Omental fat pad (tissue), 4 donors: Measurements from ENCODE around the gene KLHL29. TPM values are rescaled to one million over a fixed set of nuclear protein-coding genes. Genes with fewer than 3 reads are reported as not detected.

ENCODE experiments used
- ATAC-seq: fragments of 150-250 bp; one replicate; pipeline ENCODE4 v1.9.1; 2016; ENCODE audit warnings: mild to moderate bottlenecking, moderate library complexity; ENCODE audit not compliant: low FRiP score
- DNase-seq: peaks from one replicate; pipeline ENCODE4 v3.0.0-alpha.2; 2019; ENCODE audit warnings: low spot score
- total RNA-seq, 4 donors: library from RNA; depleted of rRNA; stranded (reverse); fragments of >200 nt; gene quantifications; one replicate each; pipeline ENCODE4 v1.1.0, GENCODE V29; 2016
- TF ChIP-seq, protein P1 (sequence below), 3 donors: fragments of 450-650 bp; IDR thresholded peaks; one replicate each; pipeline ENCODE4 v1.5.1; 2016 to 2017; ENCODE audit warnings: antibody characterized with exemption in 3 of 3, mild to moderate bottlenecking in 3 of 3, moderate library complexity in 2 of 3

The KLHL29 gene
- total RNA-seq, 4 donors from 2014 or later: 4.0 to 19.5 (median 12.7) TPM

GRCh38 chr2:23475473-23475872 is 90.5 kb downstream of the KLHL29 start:
- ATAC-seq (no peak), DNase-seq (no peak)
- TF ChIP-seq, protein P1, sequence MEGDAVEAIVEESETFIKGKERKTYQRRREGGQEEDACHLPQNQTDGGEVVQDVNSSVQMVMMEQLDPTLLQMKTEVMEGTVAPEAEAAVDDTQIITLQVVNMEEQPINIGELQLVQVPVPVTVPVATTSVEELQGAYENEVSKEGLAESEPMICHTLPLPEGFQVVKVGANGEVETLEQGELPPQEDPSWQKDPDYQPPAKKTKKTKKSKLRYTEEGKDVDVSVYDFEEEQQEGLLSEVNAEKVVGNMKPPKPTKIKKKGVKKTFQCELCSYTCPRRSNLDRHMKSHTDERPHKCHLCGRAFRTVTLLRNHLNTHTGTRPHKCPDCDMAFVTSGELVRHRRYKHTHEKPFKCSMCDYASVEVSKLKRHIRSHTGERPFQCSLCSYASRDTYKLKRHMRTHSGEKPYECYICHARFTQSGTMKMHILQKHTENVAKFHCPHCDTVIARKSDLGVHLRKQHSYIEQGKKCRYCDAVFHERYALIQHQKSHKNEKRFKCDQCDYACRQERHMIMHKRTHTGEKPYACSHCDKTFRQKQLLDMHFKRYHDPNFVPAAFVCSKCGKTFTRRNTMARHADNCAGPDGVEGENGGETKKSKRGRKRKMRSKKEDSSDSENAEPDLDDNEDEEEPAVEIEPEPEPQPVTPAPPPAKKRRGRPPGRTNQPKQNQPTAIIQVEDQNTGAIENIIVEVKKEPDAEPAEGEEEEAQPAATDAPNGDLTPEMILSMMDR (IDR thresholded peaks at IDR 0.05): no peak

DNA sequence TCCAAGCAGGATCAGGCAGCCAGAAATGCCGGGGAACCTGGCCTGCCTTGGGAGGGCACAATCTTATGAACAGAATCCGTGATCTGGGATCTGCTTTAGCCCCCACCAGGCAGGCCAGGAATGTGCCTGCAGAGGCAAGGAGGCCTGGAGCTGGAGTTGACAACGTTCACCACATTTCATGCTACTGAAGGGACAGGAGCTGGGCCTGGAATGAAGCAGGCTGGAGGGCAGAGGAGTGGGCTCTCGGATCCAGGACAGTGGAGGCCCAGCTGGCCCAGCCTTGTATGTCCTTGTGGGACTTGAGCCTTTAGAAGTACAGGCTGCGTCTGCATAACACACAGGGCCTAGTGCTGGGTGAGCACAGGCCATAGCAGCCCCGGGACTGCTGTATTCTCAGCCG is 91.8 kb downstream of the KLHL29 start:
- DNase-seq: no peak
- TF ChIP-seq, protein P1 (IDR thresholded peaks at IDR 0.05): no peak
- ATAC-seq: no peak

GRCh38 chr2:23477392-23477791 is 92.4 kb downstream of the KLHL29 start:
- DNase-seq (no peak), ATAC-seq (no peak)
- TF ChIP-seq, protein P1 (IDR thresholded peaks at IDR 0.05): no peak

DNA sequence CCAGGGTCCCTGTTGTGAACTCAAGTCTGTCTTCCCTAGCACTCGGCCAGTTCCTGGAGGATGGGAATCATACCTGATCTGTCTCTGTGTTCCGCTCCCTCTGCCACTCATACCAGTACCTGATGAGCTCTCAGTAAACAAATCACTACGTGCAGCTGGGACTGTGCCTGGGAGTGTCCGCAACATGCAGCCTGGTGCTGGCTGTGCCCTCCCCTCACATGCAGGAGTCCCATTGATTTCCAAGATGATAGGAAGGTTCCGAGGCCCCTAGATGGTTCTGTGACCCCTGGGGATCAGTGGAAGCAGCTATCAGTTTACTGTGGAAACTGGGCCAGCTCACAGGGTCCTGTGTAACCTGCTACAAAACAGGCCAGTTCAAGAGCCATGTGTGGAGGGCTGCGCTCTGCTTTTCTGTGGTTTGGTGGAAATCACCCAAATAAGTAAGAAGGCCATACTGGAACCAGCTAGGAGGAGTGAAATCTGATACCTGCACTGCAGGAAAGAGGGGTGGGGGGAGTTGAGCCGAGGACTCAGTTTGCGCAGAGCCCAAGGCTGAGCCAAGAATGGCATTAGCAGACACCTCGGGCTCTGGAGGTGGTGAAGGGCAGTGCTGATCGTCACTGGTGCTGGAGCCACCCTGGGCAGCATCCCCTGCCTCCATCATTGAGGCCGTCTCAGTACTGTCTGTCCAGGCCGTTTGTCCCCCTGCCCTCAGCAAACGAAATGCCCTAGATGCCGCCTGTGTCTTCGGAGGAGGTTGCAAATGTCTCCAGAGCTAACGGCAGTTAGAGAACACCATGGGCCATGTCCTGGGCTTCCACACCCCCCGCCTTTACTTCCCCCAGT is 93.3 kb downstream of the KLHL29 start:
- TF ChIP-seq, protein P1 (IDR thresholded peaks at IDR 0.05): no peak
- ATAC-seq (no peak), DNase-seq (no peak)

DNA sequence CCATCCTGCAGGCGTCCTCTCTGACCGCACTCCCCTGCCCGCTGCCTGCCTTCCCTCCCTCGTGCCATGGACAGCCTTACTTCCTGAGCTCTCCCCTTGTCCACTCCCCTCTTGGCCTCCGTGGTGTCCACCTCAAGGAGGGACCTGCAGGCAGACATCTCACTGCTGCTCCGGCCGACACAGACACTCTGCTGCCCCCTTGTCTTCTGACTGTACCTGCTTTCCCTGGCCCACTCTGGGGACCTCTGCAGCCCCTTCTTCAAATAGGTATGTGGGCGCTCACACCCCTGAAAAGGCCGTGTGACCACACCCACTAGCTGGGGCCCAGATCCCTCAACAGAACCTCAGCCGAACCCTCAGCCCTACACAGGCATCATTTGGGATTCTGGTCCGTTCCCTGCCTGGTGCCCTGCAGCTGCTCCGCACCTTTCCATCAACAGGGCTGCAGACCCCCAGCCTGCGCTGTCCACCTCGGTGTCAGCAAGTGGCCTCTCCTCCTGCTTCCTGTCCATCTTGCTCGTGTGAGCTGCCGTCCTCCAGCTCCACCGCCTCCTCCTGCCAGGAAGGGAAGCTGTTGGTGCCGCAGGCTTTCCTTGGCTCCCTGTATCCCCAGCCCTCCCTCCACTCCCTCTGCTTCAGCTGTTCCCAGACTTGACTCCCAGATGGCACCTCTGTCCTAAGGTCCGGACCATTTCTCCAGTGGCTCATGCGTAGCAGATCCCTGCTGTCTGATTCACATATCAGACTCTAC is 94.1 kb downstream of the KLHL29 start:
- ATAC-seq (no peak), DNase-seq (no peak)
- TF ChIP-seq, protein P1 (IDR thresholded peaks at IDR 0.05): no peak

DNA sequence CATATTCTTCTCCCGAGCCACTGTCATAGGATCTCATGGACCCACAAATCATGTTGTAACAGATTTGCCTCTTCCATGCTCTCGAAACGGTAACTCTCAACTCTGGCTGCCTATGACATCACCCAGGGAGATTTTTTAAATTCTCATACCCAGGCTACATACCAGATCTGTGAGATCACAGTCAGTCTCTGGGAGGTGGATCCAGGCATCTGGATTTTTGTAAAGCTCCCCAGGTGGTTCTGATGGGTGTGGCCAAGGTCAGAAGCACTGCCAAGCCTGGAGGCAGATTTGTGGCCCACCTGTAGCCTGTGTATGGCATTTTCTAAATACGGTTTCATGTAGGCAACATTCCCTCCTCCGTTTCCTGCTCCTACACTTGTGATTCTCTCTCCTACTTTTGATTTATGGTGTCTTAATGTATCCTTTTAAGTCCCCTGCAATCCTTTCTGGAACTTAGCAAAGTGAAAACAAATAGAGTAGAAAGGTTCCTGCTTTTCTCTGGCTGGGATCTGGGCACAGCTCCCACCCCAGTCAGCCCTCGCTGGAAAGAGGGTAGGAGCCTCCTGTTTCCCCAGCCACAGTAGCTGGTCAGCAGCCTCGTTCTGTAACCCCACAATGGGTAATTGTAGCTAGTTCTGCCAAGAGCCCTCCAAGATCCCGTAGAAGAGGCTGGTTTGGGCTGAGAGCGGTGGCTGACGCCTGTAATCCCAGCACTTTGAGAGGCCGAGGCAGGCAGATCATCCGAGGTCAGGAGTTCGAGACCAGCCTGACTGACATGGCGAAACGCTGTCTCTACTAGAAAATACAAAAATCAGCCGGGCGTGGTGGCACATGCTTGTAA is 96.2 kb downstream of the KLHL29 start:
- DNase-seq (no peak), ATAC-seq (peak; percentile 82)
- TF ChIP-seq, protein P1 (IDR thresholded peaks at IDR 0.05): no peak
